ENCODE data around the gene PDCD11. TPM values are rescaled to one million over a fixed set of nuclear protein-coding genes. Genes with fewer than 3 reads are reported as not detected.

PDCD11 gene
- total and polyA plus RNA-seq, 2 experiments from 2014 or later: 14.8 to 15.5 TPM

DNA sequence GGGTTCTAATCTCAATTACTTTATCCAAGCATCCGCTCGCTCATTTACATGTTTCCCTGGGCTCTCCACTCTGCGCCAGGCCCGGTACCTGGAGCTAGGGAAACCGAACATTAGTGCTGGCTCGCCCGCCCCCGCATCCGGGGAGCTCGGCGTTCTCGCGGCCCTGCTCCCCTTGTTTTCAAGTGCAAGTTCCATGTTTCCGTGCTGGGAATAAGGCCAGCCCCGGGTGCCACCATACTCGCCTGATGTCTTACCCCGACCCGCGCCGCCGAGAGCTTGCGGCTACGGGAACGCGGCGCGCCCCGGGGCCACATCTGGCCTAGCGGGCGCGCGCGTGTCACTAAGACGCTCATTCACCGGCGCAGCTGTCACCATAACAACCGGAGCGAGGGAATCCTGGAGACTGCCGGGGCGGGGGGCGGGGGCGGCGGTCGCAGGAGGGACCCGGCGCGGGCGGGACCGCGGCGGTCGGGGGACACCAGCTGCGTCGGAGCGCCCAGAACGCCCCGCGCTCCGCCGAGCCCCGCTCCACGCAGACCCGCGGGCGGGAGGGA is 97.0 kb downstream of the PDCD11 start, which contains the start of gene NEURL1:
NEURL1 (plus strand) TSS at position 344 of the 554 bp plus-strand sequence. CDS start 683 bp downstream, outside the sequence.
- 7% methylated on average over 38 of the region's 65 CpGs for WGBS (ENCODE audit: low lambda C conversion rate, missing lambda C conversion rate)
- Histone ChIP-seq H2AFZ (peak within 1 kb of the TSS; percentile 71), H3K36me3 (replicated peaks; ENCODE audit: insufficient read depth, low read depth) (no peaks in the 10 kb centered on the region), H3K27me3 (peaks cover 30% of the 10 kb centered on the region), H4K20me1 (ENCODE audit: insufficient read depth, poor library complexity, severe bottlenecking) (no peaks in the 10 kb centered on the region), H3K27ac (peak within 1 kb of the TSS; percentile 58), H3K79me2 (no peaks in the 10 kb centered on the region), H3K4me2 (peak within 1 kb of the TSS; percentile 99), H3K9me2 (replicated peaks; ENCODE audit: insufficient read depth) (no peaks in the 10 kb centered on the region), H3K9me3 (ENCODE audit: low read depth) (no peaks in the 10 kb centered on the region), H3K4me3 (peak within 1 kb of the TSS; percentile 83), H3K4me1 (ENCODE audit: insufficient read depth) (peaks cover 21% of the 10 kb centered on the region)
- TF ChIP-seq EZH2phosphoT487 (IDR thresholded peaks at IDR 0.05; ENCODE audit: low read depth, severe bottlenecking, unreplicated experiment): no peak
- TF ChIP-seq EZH2 (IDR thresholded peaks at IDR 0.05; ENCODE audit: borderline replicate concordance): no peak
- TF ChIP-seq, protein P1, sequence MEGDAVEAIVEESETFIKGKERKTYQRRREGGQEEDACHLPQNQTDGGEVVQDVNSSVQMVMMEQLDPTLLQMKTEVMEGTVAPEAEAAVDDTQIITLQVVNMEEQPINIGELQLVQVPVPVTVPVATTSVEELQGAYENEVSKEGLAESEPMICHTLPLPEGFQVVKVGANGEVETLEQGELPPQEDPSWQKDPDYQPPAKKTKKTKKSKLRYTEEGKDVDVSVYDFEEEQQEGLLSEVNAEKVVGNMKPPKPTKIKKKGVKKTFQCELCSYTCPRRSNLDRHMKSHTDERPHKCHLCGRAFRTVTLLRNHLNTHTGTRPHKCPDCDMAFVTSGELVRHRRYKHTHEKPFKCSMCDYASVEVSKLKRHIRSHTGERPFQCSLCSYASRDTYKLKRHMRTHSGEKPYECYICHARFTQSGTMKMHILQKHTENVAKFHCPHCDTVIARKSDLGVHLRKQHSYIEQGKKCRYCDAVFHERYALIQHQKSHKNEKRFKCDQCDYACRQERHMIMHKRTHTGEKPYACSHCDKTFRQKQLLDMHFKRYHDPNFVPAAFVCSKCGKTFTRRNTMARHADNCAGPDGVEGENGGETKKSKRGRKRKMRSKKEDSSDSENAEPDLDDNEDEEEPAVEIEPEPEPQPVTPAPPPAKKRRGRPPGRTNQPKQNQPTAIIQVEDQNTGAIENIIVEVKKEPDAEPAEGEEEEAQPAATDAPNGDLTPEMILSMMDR (IDR thresholded peaks at IDR 0.05; ENCODE audit: poor library complexity): no peak
- peak; percentile 61 for DNase-seq (ENCODE audit: low spot score)

DNA sequence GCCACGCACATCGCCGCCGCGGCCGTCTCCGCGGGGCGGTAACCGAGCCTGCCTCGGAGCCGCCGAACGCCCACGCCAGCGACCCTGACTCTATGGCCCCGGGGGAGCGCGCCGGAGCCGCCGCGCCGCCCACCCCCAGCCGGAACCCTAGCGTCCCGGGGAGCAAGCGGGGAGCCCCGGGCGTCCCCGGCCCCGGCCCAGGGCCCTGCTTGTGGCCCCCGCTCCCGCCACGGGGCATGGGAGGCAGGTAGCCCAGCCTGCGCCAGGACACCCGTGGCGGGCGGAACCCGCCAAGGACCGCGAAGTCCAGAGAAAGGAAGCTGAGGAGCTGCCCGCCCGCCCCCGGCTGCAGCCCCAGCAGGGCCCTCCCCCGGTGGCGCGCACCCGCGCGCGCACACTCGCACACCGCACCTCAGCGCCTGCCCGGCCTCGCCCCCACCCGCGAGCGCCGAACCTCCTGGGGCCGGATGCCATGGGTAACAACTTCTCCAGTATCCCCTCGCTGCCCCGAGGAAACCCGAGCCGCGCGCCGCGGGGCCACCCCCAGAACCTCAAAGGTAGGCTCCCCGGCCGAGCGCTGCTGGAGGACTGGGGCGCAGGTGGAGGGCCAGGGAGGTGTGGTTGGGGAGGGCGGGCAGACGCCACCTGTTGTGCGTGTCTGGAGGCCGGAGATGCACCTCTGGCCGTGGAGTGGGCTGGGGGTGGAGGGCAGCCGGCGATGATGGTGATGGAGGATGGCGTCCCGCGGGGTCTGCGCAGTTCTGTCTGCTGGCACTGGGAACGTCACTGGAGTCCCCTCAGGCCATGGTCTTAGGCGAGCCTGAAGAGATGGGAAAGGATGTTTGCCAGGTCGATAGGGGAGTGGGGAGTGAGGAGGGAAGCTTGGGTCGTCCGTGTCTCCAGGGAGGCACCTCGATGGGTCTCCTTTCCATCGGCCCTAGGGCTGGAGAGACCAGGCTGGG is 97.8 kb downstream of the PDCD11 start:
- Histone ChIP-seq H3K27me3 (peaks cover 30% of the 10 kb centered on the region), H4K20me1 (ENCODE audit: insufficient read depth, poor library complexity, severe bottlenecking) (no peaks in the 10 kb centered on the region), H3K36me3 (replicated peaks; ENCODE audit: insufficient read depth, low read depth) (no peaks in the 10 kb centered on the region), H3K4me1 (ENCODE audit: insufficient read depth) (peaks cover 21% of the 10 kb centered on the region), H3K79me2 (no peaks in the 10 kb centered on the region), H3K9me3 (ENCODE audit: low read depth) (no peaks in the 10 kb centered on the region), H2AFZ (peak overlapping the region; percentile 71), H3K4me2 (peak overlapping the region; percentile 99), H3K4me3 (peak overlapping the region; percentile 83), H3K27ac (no peak overlapping the region), H3K9me2 (replicated peaks; ENCODE audit: insufficient read depth) (no peaks in the 10 kb centered on the region)
- WGBS (ENCODE audit: low lambda C conversion rate, missing lambda C conversion rate): 4% methylated on average over 27 of the region's 92 CpGs
- no peak for TF ChIP-seq EZH2phosphoT487 (IDR thresholded peaks at IDR 0.05; ENCODE audit: low read depth, severe bottlenecking, unreplicated experiment)
- TF ChIP-seq EZH2 (IDR thresholded peaks at IDR 0.05; ENCODE audit: borderline replicate concordance): no peak
- TF ChIP-seq, protein P1 (IDR thresholded peaks at IDR 0.05; ENCODE audit: poor library complexity): no peak
- DNase-seq (ENCODE audit: low spot score): peak; percentile 41

DNA sequence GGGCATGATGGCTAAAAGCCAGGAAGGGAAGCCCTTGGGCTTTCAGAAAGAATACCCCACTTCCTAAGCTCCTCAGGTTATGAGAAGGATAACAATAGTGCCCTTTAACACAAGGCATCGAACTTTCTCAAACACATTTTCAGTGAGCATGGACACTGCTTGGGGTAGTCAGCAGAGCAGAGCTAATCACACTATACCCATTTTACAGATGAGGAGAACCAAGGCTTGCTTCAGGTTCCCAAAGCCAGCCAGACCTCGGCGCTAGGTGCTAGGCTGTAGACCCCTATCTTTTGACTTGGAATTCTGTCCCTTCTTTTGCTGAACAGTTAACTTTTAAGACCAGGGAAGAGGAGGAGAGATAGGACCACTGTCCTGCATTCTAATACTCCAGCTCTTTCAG is 98.9 kb downstream of the PDCD11 start:
- DNase-seq (ENCODE audit: low spot score): no peak
- Histone ChIP-seq H3K9me2 (replicated peaks; ENCODE audit: insufficient read depth) (no peaks in the 10 kb centered on the region), H2AFZ (no peak overlapping the region), H3K4me2 (no peak overlapping the region), H3K79me2 (no peaks in the 10 kb centered on the region), H4K20me1 (ENCODE audit: insufficient read depth, poor library complexity, severe bottlenecking) (no peaks in the 10 kb centered on the region), H3K27me3 (peaks cover 30% of the 10 kb centered on the region), H3K4me3 (no peak overlapping the region), H3K36me3 (replicated peaks; ENCODE audit: insufficient read depth, low read depth) (no peaks in the 10 kb centered on the region), H3K4me1 (ENCODE audit: insufficient read depth) (peaks cover 21% of the 10 kb centered on the region), H3K27ac (no peak overlapping the region), H3K9me3 (ENCODE audit: low read depth) (no peaks in the 10 kb centered on the region)
- TF ChIP-seq, protein P1 (IDR thresholded peaks at IDR 0.05; ENCODE audit: poor library complexity): no peak
- TF ChIP-seq EZH2phosphoT487 (IDR thresholded peaks at IDR 0.05; ENCODE audit: low read depth, severe bottlenecking, unreplicated experiment) (no peak), EZH2 (IDR thresholded peaks at IDR 0.05; ENCODE audit: borderline replicate concordance) (no peak)
- 97% methylated on average over 3 of the region's 3 CpGs for WGBS (ENCODE audit: low lambda C conversion rate, missing lambda C conversion rate)

MicroRNA genes within 50 kb of the gene (microRNA counts, 767-probe panel; counts per million panel counts)
- microRNA hsa-miR-1307-3p: not detected

Small RNAs within 50 kb of the gene (microRNA-seq; reads per million reads assigned to microRNA genes)
- 6,160 reads per million, percentile 92 among the genes with 10 or more reads in this experiment for gene MIR1307

Other genes starting within 250 kb of the PDCD11 start
- gene NT5C2, start 203.4 kb upstream of the PDCD11 start, total RNA-seq: 50.7 and 58.7 TPM in 2 replicates
- 49.2 and 52.0 TPM in 2 replicates for gene NT5C2, start 203.4 kb upstream of the PDCD11 start, polyA plus RNA-seq
- gene RPEL1, start 150.7 kb upstream of the PDCD11 start, total RNA-seq: 0.10 TPM in 1 of 2 replicates, not detected in the other
- not detected in 2 replicates for gene RPEL1, start 150.7 kb upstream of the PDCD11 start, polyA plus RNA-seq
- 0.16 and 0.93 TPM in 2 replicates for gene INA, start 119.5 kb upstream of the PDCD11 start, total RNA-seq
- gene INA, start 119.5 kb upstream of the PDCD11 start, polyA plus RNA-seq: 0.71 TPM in 1 of 2 replicates, not detected in the other
- gene PCGF6, start 45.5 kb upstream of the PDCD11 start, total RNA-seq: 9.0 and 12.6 TPM in 2 replicates
- gene PCGF6, start 45.5 kb upstream of the PDCD11 start, polyA plus RNA-seq: 5.7 and 7.7 TPM in 2 replicates
- 6.6 and 6.9 TPM in 2 replicates for gene TAF5, start 28.6 kb upstream of the PDCD11 start, total RNA-seq
- gene TAF5, start 28.6 kb upstream of the PDCD11 start, polyA plus RNA-seq: 5.3 and 5.4 TPM in 2 replicates
- gene ATP5MK, start 151 bp upstream of the PDCD11 start, total RNA-seq: 408 and 516 TPM in 2 replicates
- 617 and 647 TPM in 2 replicates for gene ATP5MK, start 151 bp upstream of the PDCD11 start, polyA plus RNA-seq
- 2.1 and 3.2 TPM in 2 replicates for gene CALHM2, start 55.7 kb downstream of the PDCD11 start, total RNA-seq
- gene CALHM2, start 55.7 kb downstream of the PDCD11 start, polyA plus RNA-seq: 5.5 and 7.9 TPM in 2 replicates
- gene CALHM1, start 62.3 kb downstream of the PDCD11 start, total RNA-seq: not detected in 2 replicates
- gene CALHM1, start 62.3 kb downstream of the PDCD11 start, polyA plus RNA-seq: 0.11 TPM in 1 of 2 replicates, not detected in the other
- not detected in 2 replicates for gene CALHM3, start 82.6 kb downstream of the PDCD11 start, total RNA-seq
- gene CALHM3, start 82.6 kb downstream of the PDCD11 start, polyA plus RNA-seq: not detected in 2 replicates
- gene NEURL1, start 97.1 kb downstream of the PDCD11 start, total RNA-seq: 3.6 and 4.6 TPM in 2 replicates
- gene NEURL1, start 97.1 kb downstream of the PDCD11 start, polyA plus RNA-seq: 2.3 and 4.2 TPM in 2 replicates